ENCODE measurements around the gene ASB18.

Gene ASB18

DNA sequence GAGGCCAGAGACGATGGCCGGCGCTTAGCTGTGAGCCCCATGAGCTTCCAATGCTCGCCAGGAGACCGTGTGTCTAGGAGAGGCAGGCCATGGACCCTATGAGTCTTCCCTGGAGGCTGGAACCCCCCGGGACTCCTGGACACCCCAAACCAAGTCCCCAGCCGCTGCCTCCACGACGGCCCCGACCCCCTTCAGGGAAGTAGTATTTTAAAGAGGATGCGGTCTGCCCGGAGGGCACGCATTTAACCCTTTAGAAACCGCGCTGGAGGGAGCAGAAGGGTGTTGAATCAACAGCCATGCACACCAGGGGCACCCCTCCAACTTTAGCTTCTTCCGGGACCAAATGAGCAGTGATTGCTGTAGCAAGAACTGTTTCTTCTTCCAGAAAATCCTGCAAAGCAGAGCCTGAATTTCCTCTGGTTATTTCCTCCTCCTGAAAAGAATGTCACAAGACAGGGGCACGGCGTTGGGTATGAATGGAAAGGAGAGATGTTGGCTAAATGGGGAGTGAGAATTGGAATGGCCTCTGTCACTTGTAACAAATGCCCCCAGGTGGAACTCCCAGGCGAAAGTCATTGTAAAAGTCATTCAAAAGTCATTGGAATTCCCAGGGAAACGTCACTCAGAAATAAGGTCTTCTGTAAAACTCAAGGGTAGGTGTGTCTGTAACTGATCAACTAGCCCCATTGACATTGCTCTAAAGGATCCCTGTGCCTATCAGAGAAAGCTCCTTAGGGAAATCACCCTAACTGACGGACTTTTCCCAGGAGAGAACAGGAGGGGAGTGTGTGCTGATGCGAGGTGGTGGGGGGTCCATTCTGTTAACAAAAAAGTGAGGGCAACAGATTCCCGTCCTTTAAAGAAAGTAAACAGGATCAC, 90.2 kb downstream of the ASB18 start:
- H3K4me3 ChIP-seq (ENCODE audit: low read length), result no peak overlapping the region
- TF ChIP-seq ZNF274 (IDR thresholded peaks at IDR 0.05; ENCODE audit: low read depth, low read length), result no peak

- no peak for TF ChIP-seq ZNF274 (IDR thresholded peaks at IDR 0.05; ENCODE audit: low read depth, low read length)
- H3K4me3 ChIP-seq (ENCODE audit: low read length), result no peak overlapping the region
These were observed 91.0 kb downstream of the ASB18 start for GRCh38 chr2:236173036-236173728.

DNA sequence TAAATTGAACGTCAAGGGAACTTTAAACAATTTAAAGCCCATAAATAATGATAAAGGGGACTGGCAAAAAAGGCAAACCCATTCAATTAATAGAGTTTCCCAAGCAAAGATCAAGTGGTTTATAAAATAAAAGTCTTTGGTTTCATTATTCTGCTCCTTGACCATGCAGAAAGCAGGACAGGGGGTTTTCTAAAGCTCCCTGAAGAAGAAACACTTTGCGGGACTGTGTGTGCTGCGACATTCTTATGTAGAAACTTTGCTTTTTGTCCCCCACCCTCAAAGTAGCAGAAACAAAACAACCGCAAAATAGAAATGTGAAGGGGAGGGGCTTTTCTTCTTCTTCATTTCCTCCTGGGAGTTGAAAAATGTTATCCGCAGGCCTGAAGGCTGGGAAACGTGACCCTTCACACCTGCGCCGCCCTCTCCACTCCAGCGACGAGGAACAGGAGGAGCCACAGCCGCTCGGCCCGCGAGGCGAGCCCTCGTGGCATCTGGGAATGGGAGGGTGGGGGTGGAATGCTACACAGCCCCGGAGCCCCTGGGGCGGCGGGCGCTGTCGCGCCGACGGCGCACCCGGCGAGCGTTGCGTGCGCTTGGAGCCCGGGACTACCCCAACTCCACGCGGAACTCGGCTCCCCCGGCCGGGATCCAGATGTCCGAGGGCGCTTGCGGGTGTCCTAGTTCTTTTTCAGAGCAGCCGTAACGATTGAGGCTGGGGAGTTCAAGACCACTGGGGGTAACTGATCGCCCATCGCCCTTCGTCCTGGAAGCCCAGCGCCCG, 91.8 kb downstream of the ASB18 start:
- TF ChIP-seq ZNF274 (IDR thresholded peaks at IDR 0.05; ENCODE audit: low read depth, low read length), result no peak
- H3K4me3 ChIP-seq (ENCODE audit: low read length), result no peak overlapping the region

- no peak for TF ChIP-seq ZNF274 (IDR thresholded peaks at IDR 0.05; ENCODE audit: low read depth, low read length)
- H3K4me3 ChIP-seq (ENCODE audit: low read length), result no peak overlapping the region
These were observed 92.4 kb downstream of the ASB18 start for GRCh38 chr2:236171680-236172254.

DNA sequence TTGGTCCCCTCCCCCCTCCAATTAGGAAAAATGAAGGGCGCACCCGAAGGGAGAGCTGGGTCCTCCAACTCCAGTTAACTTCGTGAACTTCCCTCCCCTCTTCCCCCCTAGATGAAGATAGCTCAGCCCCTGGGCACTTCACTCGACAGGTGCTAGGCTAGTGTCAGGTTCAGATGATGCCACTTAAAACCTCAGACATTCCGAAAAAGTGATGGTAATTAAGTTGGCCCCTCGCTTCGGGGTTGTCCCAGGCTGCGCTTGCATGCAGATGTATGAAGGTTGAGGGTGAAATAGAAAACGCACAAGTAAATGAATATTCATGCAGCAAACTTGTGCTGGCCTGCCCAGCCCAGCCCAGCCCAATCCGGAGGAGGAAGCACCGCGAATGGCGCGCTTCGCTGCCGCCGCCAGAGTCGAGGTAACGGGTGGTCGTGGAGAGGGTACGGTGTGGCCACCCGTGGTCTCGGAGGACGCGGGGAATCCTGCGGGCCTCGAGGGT, 93.0 kb downstream of the ASB18 start:
- no peak overlapping the region for H3K4me3 ChIP-seq (ENCODE audit: low read length)
- no peak for TF ChIP-seq ZNF274 (IDR thresholded peaks at IDR 0.05; ENCODE audit: low read depth, low read length)

DNA sequence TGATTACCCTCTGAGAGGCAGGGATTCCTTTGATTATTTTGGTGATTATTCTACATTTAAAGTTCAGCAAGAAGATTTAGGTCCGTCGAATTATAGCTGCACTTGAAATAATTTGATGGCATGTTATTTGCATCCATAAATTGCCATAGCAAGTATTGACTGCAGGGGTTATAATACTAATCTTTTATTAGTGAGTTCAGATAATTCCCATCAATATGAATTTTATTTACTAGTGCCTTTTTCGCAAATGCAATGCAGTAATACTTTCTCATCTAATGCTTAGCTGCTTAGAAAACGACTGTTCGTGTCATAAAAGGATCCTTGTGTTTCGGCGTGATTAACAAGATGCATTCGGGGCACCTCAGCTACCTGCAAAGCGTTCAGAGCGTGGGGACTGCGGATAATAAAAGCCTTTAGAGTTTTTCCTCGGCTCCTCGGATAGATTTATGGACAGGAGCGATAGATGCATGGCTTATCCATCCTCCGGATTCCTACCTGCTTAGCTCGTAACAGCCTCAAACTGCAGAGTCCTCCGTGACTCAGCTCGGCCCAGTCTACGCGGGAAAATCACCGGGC, 93.5 kb downstream of the ASB18 start:
- no peak overlapping the region for H3K4me3 ChIP-seq (ENCODE audit: low read length)
- TF ChIP-seq ZNF274 (IDR thresholded peaks at IDR 0.05; ENCODE audit: low read depth, low read length), result no peak

DNA sequence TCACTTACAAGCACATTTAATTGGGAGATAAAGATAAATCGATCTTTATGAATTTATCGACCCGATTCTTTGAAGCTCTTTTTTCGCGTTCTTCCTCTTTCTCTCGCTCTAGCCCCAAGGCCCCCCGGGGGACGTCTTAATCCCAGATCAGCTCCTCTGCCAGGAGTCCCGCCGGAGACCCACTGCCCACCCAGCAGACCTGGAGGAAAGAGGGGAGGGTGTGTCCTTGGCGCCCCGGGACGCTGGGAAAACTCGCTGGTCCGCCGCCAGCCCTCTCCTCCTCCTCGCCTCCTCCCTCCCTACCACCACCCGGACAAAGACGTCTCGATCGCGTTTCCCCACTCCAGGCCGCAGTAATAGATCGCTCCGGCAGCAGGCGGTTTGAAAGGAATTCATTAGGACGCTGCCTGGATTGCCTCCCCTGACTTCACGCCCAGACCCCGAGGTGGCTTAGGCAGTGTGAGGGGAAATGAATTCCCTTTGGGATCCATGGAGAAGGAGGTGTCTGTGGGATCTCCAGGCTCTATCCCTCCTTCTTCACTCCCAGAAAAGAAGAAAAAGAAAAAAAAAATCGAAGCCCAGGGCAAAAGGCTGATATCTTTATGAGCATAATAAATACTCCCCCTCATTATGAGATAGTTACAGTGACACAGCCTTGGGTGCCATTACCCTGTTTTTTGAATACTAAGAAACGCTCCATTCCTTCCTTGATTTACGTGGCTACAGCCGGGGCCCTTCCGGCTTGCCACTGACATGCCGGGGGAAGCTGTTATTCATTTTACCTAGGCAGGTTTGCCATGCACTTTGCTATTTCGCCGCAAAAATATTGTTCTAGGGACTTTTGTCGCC, 94.2 kb downstream of the ASB18 start:
- H3K4me3 ChIP-seq (ENCODE audit: low read length), result no peak overlapping the region
- TF ChIP-seq ZNF274 (IDR thresholded peaks at IDR 0.05; ENCODE audit: low read depth, low read length), result no peak

- no peak overlapping the region for H3K4me3 ChIP-seq (ENCODE audit: low read length)
- no peak for TF ChIP-seq ZNF274 (IDR thresholded peaks at IDR 0.05; ENCODE audit: low read depth, low read length)
These were observed 95.0 kb downstream of the ASB18 start for GRCh38 chr2:236169151-236169721.

GRCh38 chr2:236168110-236169080, 95.8 kb downstream of the ASB18 start, which contains the start of gene GBX2:
GBX2 (minus strand) TSS chr2:236168386; CDS start chr2:236167971, 415 bp downstream.
- H3K4me3 ChIP-seq (ENCODE audit: low read length), result no peak within 1 kb of the TSS
- TF ChIP-seq ZNF274 (IDR thresholded peaks at IDR 0.05; ENCODE audit: low read depth, low read length), result no peak

GRCh38 chr2:236167297-236168109, 96.7 kb downstream of the ASB18 start:
- H3K4me3 ChIP-seq (ENCODE audit: low read length), result no peak overlapping the region
- TF ChIP-seq ZNF274 (IDR thresholded peaks at IDR 0.05; ENCODE audit: low read depth, low read length), result no peak

Data from GM08714 (cell line).